ENCODE measurements around the gene RBPJL.
A peak's percentile ranks its signal among the peaks of the same experiment; 100 is the strongest.

The RBPJL gene

DNA sequence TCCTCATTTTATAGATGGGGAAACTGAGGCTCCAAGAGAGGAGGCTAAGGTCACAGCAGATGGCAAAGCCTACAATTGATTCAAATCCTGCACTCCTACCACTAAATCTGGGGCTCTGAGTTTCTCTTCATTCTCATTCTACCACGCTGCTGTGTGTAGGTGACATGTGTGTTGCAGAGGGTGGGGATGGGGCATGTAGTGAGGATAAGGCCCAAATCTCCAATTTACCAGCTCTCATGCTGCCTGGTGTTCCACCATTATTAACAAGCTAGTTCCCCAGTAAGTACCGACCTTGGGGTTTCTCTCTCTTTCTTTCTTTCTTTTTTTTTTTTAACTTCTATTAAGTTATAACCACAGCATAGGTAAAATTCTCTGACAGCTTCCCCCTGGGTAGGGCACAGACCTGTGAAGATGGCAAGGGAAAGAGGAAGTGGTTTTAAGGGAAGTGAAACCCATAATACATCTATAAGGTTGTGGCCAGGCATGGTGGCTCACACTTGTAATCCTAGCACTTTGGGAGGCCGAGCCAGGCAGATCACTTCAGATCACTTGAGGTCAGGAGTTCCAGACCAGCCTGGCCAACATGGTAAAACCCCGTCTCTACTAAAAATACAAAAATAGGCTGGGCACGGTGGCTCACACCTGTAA is 14.4 kb downstream of the RBPJL start:
- DNase-seq = no peak

DNA sequence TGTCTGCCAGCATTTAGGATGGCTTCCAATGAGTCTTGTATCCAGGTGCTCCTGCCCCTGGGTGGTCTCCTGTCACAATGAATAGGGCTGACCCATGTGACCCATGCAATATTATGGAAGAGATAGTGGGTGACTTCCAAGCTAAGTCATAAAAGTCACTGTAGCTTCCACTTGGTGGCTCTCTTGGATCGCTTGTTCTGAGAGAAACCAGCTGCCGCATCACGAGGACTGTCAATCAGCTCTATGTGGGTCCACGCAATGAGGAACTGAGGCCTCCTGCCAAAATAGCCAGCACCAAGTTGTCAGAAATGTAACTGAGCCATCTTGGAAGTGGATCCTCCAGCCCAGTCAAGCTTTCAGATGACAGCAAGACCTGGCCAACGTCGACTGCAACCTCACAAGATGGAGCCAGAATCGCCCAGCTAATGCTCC is 16.3 kb downstream of the RBPJL start:
- DNase-seq = no peak

GRCh38 chr20:45323731-45324130 is 17.1 kb downstream of the RBPJL start:
- no peak for DNase-seq

DNA sequence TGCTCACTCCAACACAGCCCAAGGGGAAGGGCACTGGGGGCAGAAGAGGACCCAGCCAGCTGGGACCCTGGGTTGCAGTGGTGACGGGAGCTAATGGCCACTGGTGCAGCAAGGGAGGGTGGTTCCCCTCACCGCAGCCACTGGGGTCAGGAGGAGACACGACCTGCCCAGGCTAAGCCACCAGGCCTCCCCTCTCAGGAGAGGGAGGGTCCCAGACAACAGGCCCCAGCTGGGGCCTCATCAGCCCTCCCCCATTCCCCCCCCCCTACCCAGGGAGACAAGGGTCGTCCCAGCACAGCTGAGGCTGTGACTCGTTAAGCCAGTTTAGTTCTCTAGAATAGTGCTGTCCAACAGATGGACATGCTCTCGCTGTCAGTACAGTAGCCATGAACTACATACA is 18.7 kb downstream of the RBPJL start:
- DNase-seq = no peak

DNA sequence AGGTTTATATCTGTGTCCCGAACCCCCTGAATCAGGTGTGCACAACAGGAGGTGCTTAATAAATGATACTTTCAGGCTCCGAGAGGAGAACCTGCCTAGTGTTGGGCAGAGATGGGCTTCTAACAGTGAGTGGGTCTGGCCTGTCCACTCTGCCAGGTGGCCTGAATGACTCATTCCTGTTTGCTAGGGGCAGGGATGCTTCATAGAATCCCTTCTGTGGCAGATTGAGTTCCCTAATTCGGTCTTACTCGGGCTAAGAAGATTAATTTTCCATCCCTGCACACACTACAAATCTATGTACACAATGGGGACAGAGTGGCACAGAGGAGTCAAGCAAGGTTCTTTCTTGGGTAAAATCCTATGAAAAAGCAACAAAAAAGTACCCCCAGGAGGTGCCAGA is 21.8 kb downstream of the RBPJL start:
- no peak for DNase-seq

- no peak for DNase-seq
Observed at GRCh38 chr20:45329497-45330319, 23.1 kb downstream of the RBPJL start.

DNA sequence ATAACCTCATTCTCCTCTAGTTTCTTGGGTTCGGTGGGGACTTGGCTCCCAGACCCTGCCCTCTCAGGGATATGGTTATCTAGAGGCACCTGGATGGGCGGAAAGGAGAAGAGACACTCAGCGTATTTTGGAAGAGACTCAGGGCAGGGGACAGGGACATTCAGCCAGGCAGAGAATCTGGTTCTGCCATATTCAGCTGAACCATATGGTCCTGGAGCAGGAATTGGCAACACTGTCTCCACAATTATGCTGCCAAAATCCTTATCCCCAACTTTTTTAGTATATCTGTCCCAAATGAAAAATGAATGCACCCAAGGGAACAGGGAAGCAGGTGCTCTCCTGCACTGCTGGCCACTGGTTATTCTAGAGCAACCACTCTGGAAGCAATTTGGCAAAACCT is 23.8 kb downstream of the RBPJL start:
- DNase-seq = no peak

- DNase-seq = peak; percentile 81
Observed at GRCh38 chr20:45336530-45337366, 30.1 kb downstream of the RBPJL start.

GRCh38 chr20:45337367-45338120 is 30.9 kb downstream of the RBPJL start:
- DNase-seq = peak; percentile 91

DNA sequence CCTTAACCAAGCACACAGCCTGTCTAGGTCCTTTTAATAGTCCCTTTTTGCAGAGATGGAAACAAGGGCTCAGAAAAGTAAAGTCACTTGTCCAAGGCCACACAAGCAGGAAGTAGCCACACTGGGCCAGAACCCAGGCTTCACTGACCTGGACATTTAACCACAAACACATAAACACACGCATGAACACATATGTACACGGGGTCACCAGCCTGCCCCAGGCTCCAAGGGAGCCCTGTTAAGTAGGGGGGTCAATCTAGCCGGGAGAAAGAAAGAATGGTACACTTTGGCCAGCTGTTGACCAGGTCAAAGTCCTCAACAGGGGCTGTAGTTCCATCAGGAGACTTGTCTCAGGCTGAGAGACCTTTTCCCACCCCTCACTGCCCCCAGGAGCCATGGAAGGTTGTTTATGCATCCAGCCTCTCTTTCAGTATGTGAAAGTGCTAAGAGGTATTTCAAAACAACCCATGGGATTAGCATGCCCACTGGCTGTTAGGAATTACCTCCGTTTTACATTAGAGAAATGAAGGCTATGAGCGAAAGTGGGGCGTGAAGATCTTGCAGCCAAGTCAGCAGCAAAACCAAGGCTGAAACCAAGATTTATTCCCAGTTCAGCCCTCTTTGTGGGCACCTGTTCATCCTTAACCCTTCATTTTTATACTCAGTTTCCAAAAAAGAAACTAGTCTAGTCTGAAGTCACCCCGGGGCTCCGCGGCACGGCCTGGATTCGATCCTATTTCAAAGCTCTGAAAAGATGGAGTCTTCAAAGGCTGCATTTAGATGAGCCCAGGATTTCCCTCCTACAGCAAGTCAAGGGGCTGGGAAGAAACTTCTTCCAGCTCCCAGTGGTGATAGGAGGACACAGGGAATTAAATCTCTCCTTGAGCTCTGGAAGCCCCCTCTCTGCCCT is 31.7 kb downstream of the RBPJL start:
- no peak for DNase-seq

GRCh38 chr20:45339084-45339483 is 32.4 kb downstream of the RBPJL start:
- DNase-seq = no peak

- DNase-seq = no peak
Observed at GRCh38 chr20:45339799-45340198, 33.2 kb downstream of the RBPJL start.

GRCh38 chr20:45340236-45340847 is 33.7 kb downstream of the RBPJL start:
- no peak for DNase-seq

DNA sequence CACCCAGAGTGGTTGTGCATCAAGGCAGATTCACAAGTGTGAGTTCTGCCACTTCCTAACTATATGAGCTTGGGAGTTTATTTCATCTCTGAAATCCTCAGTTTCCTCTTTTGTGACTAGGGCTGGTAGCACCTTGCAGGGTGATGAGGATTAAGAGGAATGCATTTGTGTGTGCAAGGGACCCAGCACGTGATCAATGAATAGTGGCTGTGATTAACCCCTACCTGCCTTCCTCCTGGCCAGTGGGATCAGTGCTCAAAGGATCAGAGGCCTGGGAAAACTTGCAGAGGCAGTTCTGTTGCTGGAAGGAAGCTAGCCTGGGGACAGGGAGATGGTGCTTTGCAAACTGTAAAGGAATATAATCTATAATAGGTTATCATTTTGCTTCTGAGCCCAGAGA is 34.3 kb downstream of the RBPJL start:
- DNase-seq = no peak

- DNase-seq = no peak
Observed at GRCh38 chr20:45341579-45341938, 34.9 kb downstream of the RBPJL start.

GRCh38 chr20:45341939-45342854 is 35.6 kb downstream of the RBPJL start:
- peak; percentile 34 for DNase-seq

GRCh38 chr20:45342855-45343531 is 36.4 kb downstream of the RBPJL start:
- no peak for DNase-seq

- DNase-seq = no peak
Observed at GRCh38 chr20:45343532-45344167, 37.0 kb downstream of the RBPJL start.

All from amniotic stem cell (primary cell).